Endothelial cell (in vitro differentiated cells): ENCODE results near the gene CCDC194. TPM values are rescaled to one million over a fixed set of nuclear protein-coding genes. Genes with fewer than 3 reads are reported as not detected.

Experiments
- DNase-seq: peaks from one replicate; pipeline ENCODE4 v3.0.0; 2021; ENCODE audit warnings: low spot score
- H3K27ac Mint-ChIP-seq: one replicate; pipeline ENCODE4 v1.8.0; 2021; ENCODE audit warnings: mixed read lengths, inconsistent platforms; ENCODE audit not compliant: unreplicated experiment
- H3K27me3 Mint-ChIP-seq: one replicate; pipeline ENCODE4 v1.8.0; 2021; ENCODE audit warnings: mild to moderate bottlenecking, moderate library complexity, mixed read lengths, inconsistent platforms; ENCODE audit not compliant: unreplicated experiment
- H3K36me3 Mint-ChIP-seq: one replicate; pipeline ENCODE4 v1.8.0; 2021; ENCODE audit warnings: mild to moderate bottlenecking, low read depth, mixed read lengths, inconsistent platforms; ENCODE audit not compliant: unreplicated experiment
- H3K4me1 Mint-ChIP-seq: one replicate; pipeline ENCODE4 v1.8.0; 2021; ENCODE audit warnings: mild to moderate bottlenecking, mixed read lengths, inconsistent platforms; ENCODE audit not compliant: unreplicated experiment
- H3K4me3 Mint-ChIP-seq: one replicate; pipeline ENCODE4 v1.8.0; 2021; ENCODE audit warnings: mild to moderate bottlenecking, mixed read lengths, inconsistent platforms; ENCODE audit not compliant: unreplicated experiment
- H3K9me3 Mint-ChIP-seq: one replicate; pipeline ENCODE4 v1.8.0; 2021; ENCODE audit warnings: mixed read lengths, inconsistent platforms; ENCODE audit not compliant: unreplicated experiment
- total RNA-seq: library from RNA; stranded (reverse); fragmentation: NEBNext Ultra II Directional; extraction: Animal tissue kit (Norgen Biotek cat#: 25700); gene quantifications from one replicate; pipeline ENCODE4 v1.2.1, GENCODE V29; 2021; ENCODE audit not compliant: unreplicated experiment
- TF ChIP-seq, protein P1 (sequence below): fragments of 200-600 bp; sonication (generic); IDR thresholded peaks from one replicate; pipeline ENCODE4 v1.5.0; 2021; ENCODE audit warnings: antibody characterized with exemption; ENCODE audit not compliant: unreplicated experiment

The CCDC194 gene
- total RNA-seq, 1 donor from 2014 or later: 2.7 TPM

DNA sequence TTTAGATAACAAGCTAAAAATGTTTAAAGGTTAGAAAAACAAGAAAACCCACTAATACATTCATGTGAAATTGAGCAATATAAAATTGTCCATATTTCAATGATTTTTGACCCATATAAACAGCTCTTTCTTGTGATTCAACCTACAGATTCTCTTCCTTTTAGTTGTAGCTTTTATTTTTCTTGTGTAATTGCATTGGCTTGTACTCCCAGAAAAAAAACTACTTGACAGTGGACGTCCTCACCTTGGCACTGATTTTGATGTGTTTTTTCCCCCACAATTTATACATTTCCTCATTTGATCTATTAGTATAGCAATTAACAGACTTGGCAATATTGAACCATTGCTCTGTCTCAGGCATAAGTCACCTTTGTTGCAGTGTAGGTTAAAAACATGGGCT is 4.7 kb downstream of the CCDC194 start:
- peaks cover 13% of the 10 kb centered on the region for H3K4me1 Mint-ChIP-seq
- H3K36me3 Mint-ChIP-seq: peaks cover 4% of the 10 kb centered on the region
- DNase-seq: no peak
- no peaks in the 10 kb centered on the region for H3K9me3 Mint-ChIP-seq
- TF ChIP-seq, protein P1, sequence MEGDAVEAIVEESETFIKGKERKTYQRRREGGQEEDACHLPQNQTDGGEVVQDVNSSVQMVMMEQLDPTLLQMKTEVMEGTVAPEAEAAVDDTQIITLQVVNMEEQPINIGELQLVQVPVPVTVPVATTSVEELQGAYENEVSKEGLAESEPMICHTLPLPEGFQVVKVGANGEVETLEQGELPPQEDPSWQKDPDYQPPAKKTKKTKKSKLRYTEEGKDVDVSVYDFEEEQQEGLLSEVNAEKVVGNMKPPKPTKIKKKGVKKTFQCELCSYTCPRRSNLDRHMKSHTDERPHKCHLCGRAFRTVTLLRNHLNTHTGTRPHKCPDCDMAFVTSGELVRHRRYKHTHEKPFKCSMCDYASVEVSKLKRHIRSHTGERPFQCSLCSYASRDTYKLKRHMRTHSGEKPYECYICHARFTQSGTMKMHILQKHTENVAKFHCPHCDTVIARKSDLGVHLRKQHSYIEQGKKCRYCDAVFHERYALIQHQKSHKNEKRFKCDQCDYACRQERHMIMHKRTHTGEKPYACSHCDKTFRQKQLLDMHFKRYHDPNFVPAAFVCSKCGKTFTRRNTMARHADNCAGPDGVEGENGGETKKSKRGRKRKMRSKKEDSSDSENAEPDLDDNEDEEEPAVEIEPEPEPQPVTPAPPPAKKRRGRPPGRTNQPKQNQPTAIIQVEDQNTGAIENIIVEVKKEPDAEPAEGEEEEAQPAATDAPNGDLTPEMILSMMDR: no peak
- H3K27ac Mint-ChIP-seq: no peak overlapping the region
- peaks cover 7% of the 10 kb centered on the region for H3K27me3 Mint-ChIP-seq
- H3K4me3 Mint-ChIP-seq: no peak overlapping the region

DNA sequence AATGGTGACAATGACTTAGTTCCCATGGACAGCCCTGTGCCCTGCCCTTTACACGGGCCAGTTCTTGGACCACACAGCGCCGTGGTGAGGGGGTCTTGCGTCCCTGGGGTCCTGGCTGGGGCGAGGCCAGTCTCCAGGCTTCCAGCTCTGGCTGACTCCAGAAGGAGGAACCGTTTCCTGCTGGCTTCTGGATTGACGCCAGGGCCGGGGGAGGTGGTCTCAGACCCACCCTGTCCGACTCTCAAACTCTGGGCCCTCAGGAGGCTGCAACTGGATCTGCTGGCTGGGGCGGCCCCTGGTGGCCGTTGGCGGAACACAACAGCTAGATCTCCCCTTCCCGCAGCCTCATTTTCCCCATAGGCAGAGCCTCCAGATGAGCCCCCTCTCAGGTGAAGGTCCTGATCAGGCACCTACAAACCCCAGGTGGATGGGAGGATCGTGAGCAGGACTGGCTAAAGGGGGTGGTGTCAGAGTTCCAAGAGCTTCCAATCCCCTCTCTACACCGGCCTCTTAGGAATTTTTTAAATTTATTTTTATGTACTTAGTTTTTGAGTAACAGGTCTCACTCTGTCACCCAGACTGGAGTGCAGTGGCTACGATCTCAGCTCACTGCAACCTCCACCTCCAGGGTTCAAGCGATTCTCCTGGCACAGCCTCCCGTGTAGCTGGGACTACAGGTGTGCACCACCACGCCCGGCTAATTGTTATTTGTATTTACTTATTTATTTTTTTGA is 8.0 kb downstream of the CCDC194 start:
- peak; percentile 84 for DNase-seq
- TF ChIP-seq, protein P1: peak; percentile 91
- H3K27ac Mint-ChIP-seq: no peak overlapping the region
- no peaks in the 10 kb centered on the region for H3K9me3 Mint-ChIP-seq
- peaks cover 17% of the 10 kb centered on the region for H3K4me1 Mint-ChIP-seq
- no peak overlapping the region for H3K4me3 Mint-ChIP-seq
- peaks cover 4% of the 10 kb centered on the region for H3K36me3 Mint-ChIP-seq
- peaks cover 4% of the 10 kb centered on the region for H3K27me3 Mint-ChIP-seq

DNA sequence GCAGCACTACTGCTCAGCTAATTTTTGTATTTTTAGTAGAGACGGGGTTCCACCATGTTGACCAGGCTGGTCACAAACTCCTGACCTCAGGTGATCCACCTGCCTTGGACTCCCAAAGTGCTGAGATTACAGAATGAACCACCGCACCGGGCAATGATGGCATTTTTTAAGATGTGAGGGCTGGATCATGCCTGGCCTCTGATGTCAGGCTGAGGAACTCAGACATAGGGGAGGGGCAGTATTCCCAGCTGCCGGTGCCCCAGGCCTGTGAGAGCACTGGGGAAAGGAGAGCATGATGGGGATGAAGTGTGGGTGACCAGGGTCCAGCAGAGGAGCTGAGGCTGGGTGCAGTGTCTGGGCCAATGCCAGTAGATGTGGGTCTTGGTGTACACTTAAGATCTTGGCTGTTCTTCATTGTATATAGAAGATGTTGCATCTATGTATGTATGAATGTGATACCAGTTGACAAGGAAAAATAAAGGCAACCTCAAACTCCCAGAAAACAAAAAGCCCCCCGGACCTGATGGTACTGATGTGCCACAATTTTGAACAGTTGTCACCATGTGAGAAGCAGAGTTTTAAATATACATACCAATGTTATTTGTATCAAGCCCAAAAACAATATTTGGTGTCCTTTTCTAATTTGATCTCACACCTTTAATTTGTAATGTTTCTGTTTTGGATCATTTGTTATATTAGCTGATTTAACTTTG is 13.4 kb downstream of the CCDC194 start:
- no peaks in the 10 kb centered on the region for H3K9me3 Mint-ChIP-seq
- peaks cover 47% of the 10 kb centered on the region for H3K4me1 Mint-ChIP-seq
- H3K4me3 Mint-ChIP-seq: no peak overlapping the region
- no peak for DNase-seq
- H3K27ac Mint-ChIP-seq: peak overlapping the region; percentile 52
- H3K27me3 Mint-ChIP-seq: peaks cover 14% of the 10 kb centered on the region
- peaks cover 4% of the 10 kb centered on the region for H3K36me3 Mint-ChIP-seq
- TF ChIP-seq, protein P1: no peak

DNA sequence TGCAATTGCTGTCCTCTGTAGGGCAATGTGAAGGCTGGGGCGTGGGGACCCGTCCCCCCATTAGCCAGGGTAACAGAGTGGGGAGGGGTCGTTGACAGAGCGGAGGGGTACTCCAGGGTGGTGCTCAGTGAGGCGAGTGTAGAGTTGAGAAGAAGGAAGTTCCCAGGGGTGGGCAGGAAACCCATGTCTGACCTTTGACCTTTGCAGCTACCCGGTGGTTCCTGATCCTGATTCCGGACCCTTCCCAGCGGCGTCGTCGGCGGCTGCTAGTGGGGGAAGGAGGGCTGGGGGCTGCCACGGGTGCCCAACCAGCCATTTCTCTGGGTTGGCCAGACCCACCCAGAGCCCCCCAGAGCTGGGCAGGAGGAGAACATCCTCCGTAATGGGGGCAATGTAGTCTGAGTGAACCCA is 14.8 kb downstream of the CCDC194 start:
- Mint-ChIP-seq H3K36me3 (peaks cover 7% of the 10 kb centered on the region), H3K4me3 (peak overlapping the region; percentile 86), H3K27me3 (peaks cover 12% of the 10 kb centered on the region), H3K9me3 (no peaks in the 10 kb centered on the region), H3K4me1 (peaks cover 45% of the 10 kb centered on the region), H3K27ac (peak overlapping the region; percentile 100)
- TF ChIP-seq, protein P1: no peak
- DNase-seq: peak; percentile 82

DNA sequence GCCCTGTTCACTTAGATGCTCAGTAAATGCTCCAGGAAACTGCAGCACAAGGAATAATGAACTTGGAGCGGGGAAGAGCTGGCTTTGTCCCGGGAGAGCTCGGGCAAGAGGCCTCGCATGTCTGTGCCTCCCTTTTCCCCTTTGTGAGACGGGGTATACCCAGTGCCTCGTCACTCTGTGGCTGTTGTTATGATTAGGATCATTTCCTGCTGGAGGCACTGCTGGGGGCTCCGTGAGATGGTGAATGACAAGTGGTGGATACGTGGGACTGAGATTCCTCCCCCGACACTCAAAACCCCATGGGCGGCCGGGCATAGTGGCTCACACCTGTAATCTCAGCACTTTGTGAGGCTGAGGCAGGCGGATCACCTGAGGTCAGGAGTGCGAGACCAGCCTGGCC is 15.7 kb downstream of the CCDC194 start:
- peak overlapping the region; percentile 60 for H3K4me3 Mint-ChIP-seq
- DNase-seq: no peak
- H3K4me1 Mint-ChIP-seq: peaks cover 44% of the 10 kb centered on the region
- H3K36me3 Mint-ChIP-seq: peaks cover 8% of the 10 kb centered on the region
- peaks cover 12% of the 10 kb centered on the region for H3K27me3 Mint-ChIP-seq
- H3K27ac Mint-ChIP-seq: peak overlapping the region; percentile 100
- TF ChIP-seq, protein P1: no peak
- no peaks in the 10 kb centered on the region for H3K9me3 Mint-ChIP-seq
